Neural crest cell (in vitro differentiated cells): Measurements from ENCODE around the gene SERP1. TPM values are rescaled to one million over a fixed set of nuclear protein-coding genes. Genes with fewer than 3 reads are reported as not detected.
"Not testable (repeated sequence)": the region's sequence is repeated elsewhere in the genome, so short reads cannot be mapped to it uniquely, and the experiment has no call there.

Experiments
- DNase-seq: peaks from one replicate; pipeline ENCODE4 v3.0.0; 2021; ENCODE audit warnings: low read depth, mixed read lengths, low spot score
- H3K27ac Mint-ChIP-seq: one replicate; pipeline ENCODE4 v1.8.0; 2021; ENCODE audit warnings: mild to moderate bottlenecking, mixed read lengths; ENCODE audit not compliant: unreplicated experiment
- H3K27me3 Mint-ChIP-seq: 2 replicates; pipeline ENCODE4 v1.8.0; 2021; ENCODE audit warnings: low read depth, mild to moderate bottlenecking, mixed read lengths
- H3K36me3 Mint-ChIP-seq: 2 replicates; pipeline ENCODE4 v1.8.0; 2021; ENCODE audit warnings: low read depth, mild to moderate bottlenecking, mixed read lengths
- H3K4me1 Mint-ChIP-seq: 2 replicates; pipeline ENCODE4 v1.8.0; 2021; ENCODE audit warnings: mixed read lengths
- H3K4me3 Mint-ChIP-seq: one replicate; pipeline ENCODE4 v1.8.0; 2021; ENCODE audit warnings: mild to moderate bottlenecking, mixed read lengths
- H3K9me3 Mint-ChIP-seq: 2 replicates; pipeline ENCODE4 v1.8.0; 2021; ENCODE audit warnings: mixed read lengths
- total RNA-seq: library from RNA; stranded (reverse); gene quantifications from 2 replicates; pipeline ENCODE4 v1.2.1, GENCODE V29; 2021
- TF ChIP-seq, protein P1 (sequence below): fragments of 200-600 bp; sonication (generic); conservative IDR thresholded peaks from 2 replicates; pipeline ENCODE4 v1.5.0; 2021; ENCODE audit warnings: antibody characterized with exemption, mild to moderate bottlenecking

The SERP1 gene
- total RNA-seq, 1 donor from 2014 or later = 81.6 TPM

GRCh38 chr3:150511122-150511821 lies 35.0 kb downstream of the SERP1 start:
- H3K27ac Mint-ChIP-seq = no peak overlapping the region

GRCh38 chr3:150509780-150510179 lies 36.5 kb downstream of the SERP1 start:
- DNase-seq = no peak
- TF ChIP-seq, protein P1, sequence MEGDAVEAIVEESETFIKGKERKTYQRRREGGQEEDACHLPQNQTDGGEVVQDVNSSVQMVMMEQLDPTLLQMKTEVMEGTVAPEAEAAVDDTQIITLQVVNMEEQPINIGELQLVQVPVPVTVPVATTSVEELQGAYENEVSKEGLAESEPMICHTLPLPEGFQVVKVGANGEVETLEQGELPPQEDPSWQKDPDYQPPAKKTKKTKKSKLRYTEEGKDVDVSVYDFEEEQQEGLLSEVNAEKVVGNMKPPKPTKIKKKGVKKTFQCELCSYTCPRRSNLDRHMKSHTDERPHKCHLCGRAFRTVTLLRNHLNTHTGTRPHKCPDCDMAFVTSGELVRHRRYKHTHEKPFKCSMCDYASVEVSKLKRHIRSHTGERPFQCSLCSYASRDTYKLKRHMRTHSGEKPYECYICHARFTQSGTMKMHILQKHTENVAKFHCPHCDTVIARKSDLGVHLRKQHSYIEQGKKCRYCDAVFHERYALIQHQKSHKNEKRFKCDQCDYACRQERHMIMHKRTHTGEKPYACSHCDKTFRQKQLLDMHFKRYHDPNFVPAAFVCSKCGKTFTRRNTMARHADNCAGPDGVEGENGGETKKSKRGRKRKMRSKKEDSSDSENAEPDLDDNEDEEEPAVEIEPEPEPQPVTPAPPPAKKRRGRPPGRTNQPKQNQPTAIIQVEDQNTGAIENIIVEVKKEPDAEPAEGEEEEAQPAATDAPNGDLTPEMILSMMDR = no peak
- H3K4me1 Mint-ChIP-seq = peaks cover 19% of the 10 kb centered on the region
- H3K36me3 Mint-ChIP-seq = peaks cover 2% of the 10 kb centered on the region
- H3K27me3 Mint-ChIP-seq = no peaks in the 10 kb centered on the region
- no peak overlapping the region for H3K4me3 Mint-ChIP-seq
- peaks cover 8% of the 10 kb centered on the region for H3K9me3 Mint-ChIP-seq
- H3K27ac Mint-ChIP-seq = no peak overlapping the region

More at GRCh38 chr3:150511122-150511821, 35.0 kb downstream of the SERP1 start:
- H3K27me3 Mint-ChIP-seq = no peaks in the 10 kb centered on the region
- TF ChIP-seq, protein P1 = no peak
- H3K9me3 Mint-ChIP-seq = peaks cover 5% of the 10 kb centered on the region
- no peak for DNase-seq
- peaks cover 10% of the 10 kb centered on the region for H3K4me1 Mint-ChIP-seq
- no peak overlapping the region for H3K4me3 Mint-ChIP-seq
- peaks cover 2% of the 10 kb centered on the region for H3K36me3 Mint-ChIP-seq

- H3K4me1 Mint-ChIP-seq = peaks cover 19% of the 10 kb centered on the region
- peaks cover 8% of the 10 kb centered on the region for H3K9me3 Mint-ChIP-seq
- peaks cover 2% of the 10 kb centered on the region for H3K36me3 Mint-ChIP-seq
- H3K27ac Mint-ChIP-seq = no peak overlapping the region
- no peak for DNase-seq
- no peak overlapping the region for H3K4me3 Mint-ChIP-seq
- H3K27me3 Mint-ChIP-seq = no peaks in the 10 kb centered on the region
- TF ChIP-seq, protein P1 = no peak
These were observed 37.9 kb downstream of the SERP1 start for GRCh38 chr3:150508401-150508800.

DNA sequence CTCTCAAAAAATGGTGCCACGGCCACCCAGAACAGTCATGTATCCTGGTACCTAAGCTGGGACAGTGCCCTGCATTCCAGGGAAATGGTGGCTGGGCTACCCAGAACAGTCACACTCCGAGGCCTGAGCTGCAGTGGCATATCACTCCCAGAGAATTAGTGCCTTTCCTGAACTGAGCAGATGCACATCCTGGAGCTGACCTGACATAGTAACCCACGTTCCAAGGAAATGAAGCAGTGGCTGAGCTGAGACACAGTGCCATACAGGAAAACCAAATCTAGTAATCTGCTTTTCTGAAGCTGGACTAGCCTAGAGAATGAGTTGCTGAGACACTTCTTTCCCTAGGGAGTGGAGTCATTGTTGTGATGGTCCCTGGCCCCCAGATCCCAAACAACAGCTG lies 41.8 kb downstream of the SERP1 start:
- H3K4me1 Mint-ChIP-seq = peaks cover 8% of the 10 kb centered on the region
- no peak overlapping the region for H3K4me3 Mint-ChIP-seq
- no peak for DNase-seq
- peaks cover 7% of the 10 kb centered on the region for H3K36me3 Mint-ChIP-seq
- H3K27me3 Mint-ChIP-seq = no peaks in the 10 kb centered on the region
- TF ChIP-seq, protein P1 = no peak
- peaks cover 14% of the 10 kb centered on the region for H3K9me3 Mint-ChIP-seq
- no peak overlapping the region for H3K27ac Mint-ChIP-seq

- Mint-ChIP-seq H3K36me3 (peaks cover 7% of the 10 kb centered on the region), H3K4me3 (no peak overlapping the region), H3K27me3 (no peaks in the 10 kb centered on the region), H3K4me1 (peaks cover 8% of the 10 kb centered on the region), H3K9me3 (peaks cover 14% of the 10 kb centered on the region), H3K27ac (no peak overlapping the region)
- no peak for DNase-seq
- TF ChIP-seq, protein P1 = no peak
These were observed 42.7 kb downstream of the SERP1 start for GRCh38 chr3:150503402-150504099.

GRCh38 chr3:150500960-150501359 lies 45.3 kb downstream of the SERP1 start:
- DNase-seq, H3K4me1 Mint-ChIP-seq, H3K27me3 Mint-ChIP-seq, H3K36me3 Mint-ChIP-seq, H3K9me3 Mint-ChIP-seq, H3K4me3 Mint-ChIP-seq, H3K27ac Mint-ChIP-seq: not testable (repeated sequence)
